Cardiac fibroblast (primary cell): ENCODE measurements around the gene EPHB2.
A peak's percentile ranks its signal among the peaks of the same experiment; 100 is the strongest.

Experiments used
- DNase-seq, 2 donors: peaks; one replicate each; pipeline versions ENCODE4 v3.0.0 to v3.0.0-alpha.2; 2010; ENCODE audit warnings: low read depth in 2 of 2
- H3K4me3 ChIP-seq, 2 donors: replicated peaks in 1 of 2; 1 replicate in 1 of 2; 2 replicates in 1 of 2; pipeline ENCODE4 v1.5.1; 2011; ENCODE audit warnings: low read depth in 2 of 2, low read length in 2 of 2, mild to moderate bottlenecking in 2 of 2, moderate library complexity in 1 of 2
- CTCF ChIP-seq: IDR thresholded peaks from one replicate; pipeline ENCODE4 v1.5.1; 2011; ENCODE audit warnings: low read depth, mild to moderate bottlenecking, low read length, inconsistent platforms

Gene EPHB2

GRCh38 chr1:22788254-22788661 lies 77.6 kb downstream of the EPHB2 start:
- no peak for TF ChIP-seq CTCF
- DNase-seq = no peak
- no peak overlapping the region for H3K4me3 ChIP-seq

- no peak for DNase-seq
- H3K4me3 ChIP-seq = no peak overlapping the region
- TF ChIP-seq CTCF = no peak
Measured at GRCh38 chr1:22789356-22789994, 78.8 kb downstream of the EPHB2 start.

- no peak for TF ChIP-seq CTCF
- no peak for DNase-seq
- no peak overlapping the region for H3K4me3 ChIP-seq
Measured at GRCh38 chr1:22790232-22791008, 79.8 kb downstream of the EPHB2 start.

- H3K4me3 ChIP-seq = no peak overlapping the region
- DNase-seq = peak in 1 of 2 donors; percentile 32
- TF ChIP-seq CTCF = no peak
Measured at GRCh38 chr1:22791831-22792347, 81.2 kb downstream of the EPHB2 start.

GRCh38 chr1:22792396-22793160 lies 81.9 kb downstream of the EPHB2 start:
- no peak for TF ChIP-seq CTCF
- DNase-seq = no peak
- H3K4me3 ChIP-seq = no peak overlapping the region

GRCh38 chr1:22793647-22794046 lies 83.0 kb downstream of the EPHB2 start:
- no peak for TF ChIP-seq CTCF
- no peak overlapping the region for H3K4me3 ChIP-seq
- no peak for DNase-seq
